ENCODE measurements around the gene C19orf25.
A peak's percentile ranks its signal among the peaks of the same experiment; 100 is the strongest.
"Not testable (repeated sequence)": the region's sequence is repeated elsewhere in the genome, so short reads cannot be mapped to it uniquely, and the experiment has no call there.

C19orf25 gene

GRCh38 chr19:1495051-1495798, 16.2 kb upstream of the C19orf25 start:
- DNase-seq, result no peak

- no peak for DNase-seq
Observed at GRCh38 chr19:1494115-1494815, 15.2 kb upstream of the C19orf25 start.

GRCh38 chr19:1492474-1493006, 13.5 kb upstream of the C19orf25 start:
- no peak for DNase-seq

- DNase-seq, result no peak
Observed at GRCh38 chr19:1491849-1492170, 12.8 kb upstream of the C19orf25 start.

- no peak for DNase-seq
Observed at GRCh38 chr19:1491114-1491848, 12.3 kb upstream of the C19orf25 start, which contains the start of gene REEP6. TSS of gene REEP6 (plus strand) at chr19:1491181. CDS start at chr19:1491270, 89 bp downstream.

GRCh38 chr19:1490311-1491113, 11.5 kb upstream of the C19orf25 start, which contains the start of gene PCSK4:
TSS of gene PCSK4 (minus strand) at chr19:1490350. CDS start at chr19:1490346, 4 bp downstream.
- peak; percentile 97 for DNase-seq

- DNase-seq, result no peak
Observed at GRCh38 chr19:1489463-1490310, 10.7 kb upstream of the C19orf25 start.

DNA sequence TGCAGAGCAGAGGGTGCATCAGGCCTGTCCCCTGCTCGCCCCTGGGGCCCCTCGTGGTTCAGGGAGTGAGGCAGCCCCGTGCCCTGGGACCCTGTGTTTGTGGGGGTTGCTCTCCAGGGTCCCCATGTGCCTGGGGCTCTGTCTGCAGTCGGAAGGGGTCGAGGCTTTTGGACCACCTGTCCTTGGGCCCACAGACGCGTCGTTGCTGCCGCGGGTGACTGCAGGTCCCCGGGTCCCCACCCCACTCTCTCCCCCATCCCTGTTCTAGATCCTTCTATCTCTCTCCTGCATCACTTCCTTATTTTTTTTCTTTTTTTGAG, 9.2 kb upstream of the C19orf25 start:
- no peak for DNase-seq

- no peak for DNase-seq
Observed at GRCh38 chr19:1487576-1488281, 8.7 kb upstream of the C19orf25 start.

DNA sequence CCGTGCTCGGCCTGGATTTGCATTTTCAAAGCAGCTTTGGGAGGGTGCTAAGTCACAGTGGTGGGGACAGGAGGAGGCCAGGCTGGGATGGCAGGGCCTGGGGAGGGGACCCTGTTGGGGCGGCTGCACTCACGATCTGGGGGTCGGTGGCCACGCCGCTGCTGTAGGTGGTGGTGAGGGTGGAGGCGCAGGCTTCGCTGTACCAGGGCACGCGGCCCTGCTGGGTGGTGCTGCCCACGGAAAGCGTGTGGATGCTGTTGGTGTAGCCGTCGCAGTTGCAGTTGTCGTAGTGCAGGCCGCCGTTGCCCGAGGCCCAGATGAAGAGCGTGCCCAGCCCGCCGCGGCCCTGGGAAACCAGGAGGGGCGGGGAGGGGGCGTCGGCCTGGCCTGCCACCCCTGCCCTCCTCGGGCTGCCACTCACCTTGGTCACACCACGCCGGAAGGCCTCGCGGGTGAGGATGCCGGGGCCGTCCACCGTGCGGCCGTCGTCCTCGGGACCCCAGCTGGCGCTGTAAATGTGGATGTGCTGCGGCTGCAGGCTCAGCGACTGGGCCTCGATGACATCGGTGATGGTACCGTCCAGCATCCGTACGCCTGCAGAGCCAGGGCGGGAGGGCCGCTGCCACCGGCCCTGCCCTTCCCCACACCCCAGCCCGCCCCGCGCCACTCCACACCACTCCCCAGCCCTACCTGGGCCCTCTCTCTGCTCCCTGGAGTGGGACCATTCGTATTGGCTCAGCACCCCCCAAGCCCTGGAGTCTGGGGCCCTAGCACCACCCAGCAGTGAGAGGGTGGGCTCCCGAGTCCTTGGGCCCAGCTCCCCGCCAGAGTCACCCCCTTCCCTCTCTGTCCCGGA, 7.9 kb upstream of the C19orf25 start:
- no peak for DNase-seq

DNA sequence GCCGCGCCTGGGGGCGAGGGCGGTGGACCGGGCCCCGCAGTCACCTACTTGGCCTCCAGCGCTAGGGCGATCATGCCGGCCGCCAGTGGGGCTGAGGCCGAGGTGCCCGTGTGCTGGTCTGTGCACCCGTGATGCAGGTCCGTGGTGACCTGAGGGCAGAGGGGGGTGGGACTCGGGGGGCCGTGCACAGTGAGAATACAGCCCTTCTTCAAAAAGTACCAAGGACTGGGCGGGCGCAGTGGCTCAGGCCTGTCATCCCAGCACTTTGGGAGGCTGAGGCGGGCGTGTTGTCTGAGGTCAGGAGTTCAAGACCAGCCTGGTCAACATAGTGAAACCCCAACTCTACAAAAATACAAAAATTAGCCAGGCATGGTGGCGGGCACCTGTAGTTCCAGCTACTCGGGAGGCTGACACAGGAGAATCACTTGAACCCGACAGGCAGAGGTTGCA, 5.0 kb upstream of the C19orf25 start:
- DNase-seq, result no peak

DNA sequence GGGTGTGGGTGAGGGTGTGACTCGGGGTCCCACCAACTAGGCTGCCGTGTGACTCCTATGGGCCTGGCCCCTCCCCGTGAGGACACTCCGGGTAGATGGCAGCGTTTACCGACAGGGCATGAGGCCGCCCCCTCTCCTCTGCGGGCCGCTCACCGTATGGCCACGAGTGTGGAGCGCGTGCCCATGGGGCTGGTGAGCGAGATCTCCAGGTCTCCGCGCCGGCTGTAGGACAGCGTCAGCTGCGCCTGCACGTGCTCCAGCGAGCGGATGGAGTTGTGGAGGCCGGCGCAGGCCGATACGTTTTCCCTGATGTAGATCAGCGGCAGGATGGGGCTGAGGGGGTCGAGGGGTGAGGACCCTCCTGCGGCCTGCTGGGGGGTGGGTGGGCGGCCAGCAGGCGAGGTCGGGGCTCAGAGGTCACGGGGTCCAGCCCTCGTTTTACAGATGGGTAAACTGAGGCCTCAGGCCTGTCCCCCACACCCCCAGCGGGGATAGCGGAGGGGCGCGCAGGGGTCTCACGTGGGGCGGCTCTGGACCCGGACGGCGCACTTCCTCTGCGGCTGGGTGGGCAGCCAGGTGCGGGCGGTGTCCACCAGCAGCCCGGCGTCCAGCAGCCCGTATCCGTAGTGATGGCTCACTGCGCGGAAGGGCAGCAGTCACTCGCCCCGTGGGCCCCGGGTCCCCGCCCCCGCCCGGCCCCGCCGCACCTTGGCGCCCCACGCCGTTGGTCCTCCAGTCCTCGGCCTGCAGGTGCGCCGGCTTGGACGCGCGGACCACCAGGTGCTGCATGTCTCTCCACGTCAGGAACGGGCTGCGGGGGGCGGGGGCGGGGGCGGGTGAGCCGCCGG, 4.3 kb upstream of the C19orf25 start:
- no peak for DNase-seq

DNA sequence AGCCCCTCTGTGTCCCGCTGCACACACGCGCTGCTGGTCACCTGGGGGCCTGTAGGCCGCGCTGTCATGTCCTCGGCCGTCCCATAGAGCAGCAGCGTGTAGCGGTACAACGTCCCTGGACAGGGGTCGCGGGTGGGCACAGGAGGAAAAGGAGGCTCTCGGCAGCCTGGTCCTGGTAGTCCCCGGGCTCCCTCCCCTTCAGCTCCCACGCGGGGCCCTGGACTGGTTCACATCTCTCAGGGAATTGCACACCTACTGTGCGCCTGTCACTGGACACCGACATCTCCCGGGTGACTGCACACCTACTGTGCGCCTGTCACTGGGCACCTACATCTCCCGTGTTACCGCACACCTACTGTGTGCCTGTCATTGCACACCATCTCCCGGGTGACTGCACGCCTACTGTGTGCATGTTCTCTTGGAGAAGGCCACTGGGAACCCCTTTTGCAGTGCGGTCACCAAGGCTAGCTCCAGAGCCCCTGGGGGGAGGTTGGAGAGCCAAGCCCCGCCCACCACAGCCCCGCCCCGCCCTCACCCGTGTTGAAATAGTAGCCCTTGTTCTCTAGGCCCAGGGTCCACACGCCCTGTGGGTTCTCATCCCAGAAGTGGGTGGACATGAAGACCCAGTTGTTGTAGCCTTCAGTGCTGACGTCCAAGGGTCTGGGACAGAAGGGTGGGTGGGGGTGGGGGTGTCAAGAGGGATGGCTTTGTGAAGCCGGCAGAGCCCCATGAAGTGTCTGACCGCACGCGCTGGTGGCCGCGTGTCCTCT, 3.5 kb upstream of the C19orf25 start:
- no peak for DNase-seq

GRCh38 chr19:1481893-1482360, 2.9 kb upstream of the C19orf25 start:
- DNase-seq, result no peak

- no peak for DNase-seq
Observed at GRCh38 chr19:1481224-1481892, 2.3 kb upstream of the C19orf25 start.

DNA sequence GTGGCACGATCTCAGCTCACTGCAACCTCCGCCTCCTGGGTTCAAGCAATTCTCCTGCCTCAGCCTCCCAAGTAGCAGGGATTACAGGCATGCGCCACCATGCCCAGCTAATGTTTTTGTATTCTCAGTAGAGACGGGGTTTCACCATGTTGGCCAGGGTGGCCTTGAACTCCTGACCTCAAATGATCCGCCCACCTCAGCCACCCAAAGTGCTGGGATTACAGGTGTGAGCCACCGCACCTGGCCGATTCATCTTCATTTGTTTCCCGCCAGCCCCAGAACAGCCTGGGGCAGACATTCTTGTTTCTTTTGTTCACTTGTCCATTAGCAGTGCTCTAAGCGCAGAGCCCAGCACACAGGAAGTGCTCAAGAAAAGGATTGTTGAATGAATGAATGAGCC, 2.0 kb downstream of the C19orf25 start:
- DNase-seq, result not testable (repeated sequence)

DNA sequence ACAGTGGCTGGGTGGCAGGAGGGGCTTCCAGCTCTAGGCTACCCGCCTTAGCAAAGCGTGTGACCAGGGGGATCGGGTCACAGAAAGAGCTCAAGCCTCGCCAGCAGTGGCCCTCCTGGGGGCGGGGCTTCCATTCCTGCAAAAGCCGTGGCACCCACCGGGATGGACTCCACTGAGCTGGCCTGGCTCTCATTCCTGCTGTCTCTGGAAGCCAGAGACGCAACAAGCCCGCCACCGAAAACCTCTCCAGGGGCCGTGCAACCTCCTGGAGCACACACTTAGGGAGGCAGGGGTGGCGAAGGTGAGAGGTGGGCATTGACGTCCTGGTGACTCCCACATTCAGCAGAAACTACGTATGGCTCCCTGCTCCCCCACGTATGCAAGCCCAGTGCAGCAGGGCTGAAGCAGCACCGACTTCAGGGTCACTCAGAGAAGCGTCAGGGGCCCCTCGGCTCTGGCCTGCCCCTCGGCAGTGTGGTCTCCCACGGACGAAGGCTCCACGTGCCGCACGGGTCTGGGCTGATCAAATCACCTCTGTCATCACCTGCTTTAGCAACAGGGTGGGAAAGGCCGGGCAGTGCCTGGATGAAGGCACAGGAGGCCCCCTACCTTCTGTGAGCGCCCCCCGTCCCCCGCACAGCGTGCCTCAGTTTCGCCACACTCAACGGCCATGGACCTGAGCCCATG, 3.1 kb downstream of the C19orf25 start:
- no peak for DNase-seq
